HG03521 (cell line): ENCODE measurements around the gene SUV39H1.
"Not testable (repeated sequence)": the region's sequence is repeated elsewhere in the genome, so short reads cannot be mapped to it uniquely, and the experiment has no call there.

Experiments
- ATAC-seq: cut with Tn5 transposase; IDR thresholded peaks from one replicate; pipeline ENCODE4 v1.9.1; 2021; ENCODE audit warnings: mild to moderate bottlenecking, moderate library complexity; ENCODE audit not compliant: unreplicated experiment

SUV39H1 gene, protein sequence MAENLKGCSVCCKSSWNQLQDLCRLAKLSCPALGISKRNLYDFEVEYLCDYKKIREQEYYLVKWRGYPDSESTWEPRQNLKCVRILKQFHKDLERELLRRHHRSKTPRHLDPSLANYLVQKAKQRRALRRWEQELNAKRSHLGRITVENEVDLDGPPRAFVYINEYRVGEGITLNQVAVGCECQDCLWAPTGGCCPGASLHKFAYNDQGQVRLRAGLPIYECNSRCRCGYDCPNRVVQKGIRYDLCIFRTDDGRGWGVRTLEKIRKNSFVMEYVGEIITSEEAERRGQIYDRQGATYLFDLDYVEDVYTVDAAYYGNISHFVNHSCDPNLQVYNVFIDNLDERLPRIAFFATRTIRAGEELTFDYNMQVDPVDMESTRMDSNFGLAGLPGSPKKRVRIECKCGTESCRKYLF

DNA sequence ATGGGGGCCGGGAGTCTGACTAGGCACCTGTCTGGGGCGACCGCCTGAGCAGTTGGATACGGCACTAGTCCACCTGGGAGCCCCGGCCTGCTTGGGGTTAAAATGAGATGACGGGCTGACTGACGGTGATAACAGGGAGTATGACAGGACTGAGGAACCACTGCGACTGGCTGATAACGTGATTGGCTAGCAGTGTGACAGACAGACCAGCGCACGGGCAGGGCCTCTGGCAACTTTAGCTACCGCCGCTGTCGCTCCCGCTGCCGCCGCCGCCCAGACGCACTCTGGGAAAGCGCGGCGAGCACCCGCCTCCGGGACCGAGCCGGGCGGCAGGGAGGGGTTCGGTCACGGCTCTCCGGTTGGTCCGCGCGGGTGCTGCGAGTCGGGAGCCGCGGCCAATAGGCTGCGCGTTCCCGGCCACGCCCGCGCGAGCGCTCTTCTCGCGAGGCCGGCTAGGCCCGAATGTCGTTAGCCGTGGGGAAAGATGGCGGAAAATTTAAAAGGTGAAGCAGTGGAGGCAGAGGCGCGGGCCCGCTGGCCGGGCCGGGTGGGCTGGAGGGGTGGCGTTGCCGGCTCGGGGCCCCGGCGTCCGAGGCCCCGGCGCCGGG is at the start of gene SUV39H1:
TSS of gene SUV39H1 (plus strand) at position 434 of the 608 bp plus-strand sequence. CDS start at position 485, 51 bp downstream.
- ATAC-seq = peak; percentile 94

DNA sequence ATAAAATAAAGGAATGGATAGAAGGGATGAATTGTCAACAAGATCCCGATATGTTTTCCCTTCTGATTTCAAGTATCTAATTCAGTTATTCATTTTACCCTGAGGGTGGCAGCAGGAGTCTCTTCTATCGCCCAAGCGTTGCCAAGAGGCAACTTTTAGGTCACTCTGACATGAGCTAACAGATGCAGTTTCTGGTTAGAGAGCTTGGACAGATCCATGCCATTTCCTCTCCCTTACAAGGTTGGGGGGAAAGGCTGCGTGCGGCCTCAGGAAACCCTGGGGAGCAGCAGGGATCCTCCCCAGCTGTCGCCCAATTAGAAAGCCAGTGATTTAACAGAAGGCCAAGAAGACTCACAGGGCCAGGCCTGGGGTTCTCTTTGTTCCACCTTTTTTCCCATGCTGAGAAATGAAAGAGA is 48.2 kb upstream of the SUV39H1 start:
- no peak for ATAC-seq

DNA sequence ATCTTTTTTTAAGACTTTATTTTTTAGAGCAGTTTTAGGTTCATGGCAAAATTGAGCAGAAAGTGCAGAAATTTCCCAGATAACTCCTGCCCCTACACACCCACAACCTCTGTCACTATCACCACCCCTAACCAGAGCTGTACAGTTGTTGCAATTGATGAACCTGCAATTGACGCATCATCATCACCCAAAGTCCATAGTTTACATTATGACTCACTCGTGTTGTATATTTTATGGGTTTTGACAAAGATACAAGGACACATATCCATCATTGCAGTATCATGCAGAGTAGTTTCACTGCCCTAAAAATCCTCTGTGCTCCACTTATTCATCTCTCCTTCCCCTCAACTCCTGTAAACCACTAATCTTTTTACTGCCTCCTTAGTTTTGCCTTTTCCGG is 47.4 kb upstream of the SUV39H1 start:
- ATAC-seq = no peak

DNA sequence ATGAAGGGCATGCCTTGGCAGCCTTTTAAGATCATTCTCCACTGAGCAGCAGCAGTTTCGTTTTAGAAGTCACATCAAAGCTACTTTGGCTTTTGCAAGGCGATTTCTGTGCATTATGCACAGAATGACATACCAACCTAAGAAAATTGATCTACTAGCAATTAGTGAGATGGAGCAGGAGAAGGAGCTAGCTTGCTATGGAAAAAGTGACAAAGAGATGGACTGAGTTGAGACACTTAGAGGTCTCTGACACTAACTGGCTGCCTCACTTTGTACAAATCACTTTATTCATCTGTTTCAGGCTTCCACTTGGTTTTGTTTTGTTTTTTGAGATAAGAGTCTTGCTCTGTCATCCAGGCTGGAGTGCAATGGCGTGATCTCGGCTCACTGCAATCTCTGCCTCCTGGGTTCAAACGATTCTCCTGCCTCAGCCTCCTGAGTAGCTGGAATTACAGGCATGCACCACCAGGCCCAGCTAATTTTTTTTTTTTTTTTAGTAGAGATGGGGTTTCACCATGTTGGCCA is 44.4 kb upstream of the SUV39H1 start:
- ATAC-seq = not testable (repeated sequence)

DNA sequence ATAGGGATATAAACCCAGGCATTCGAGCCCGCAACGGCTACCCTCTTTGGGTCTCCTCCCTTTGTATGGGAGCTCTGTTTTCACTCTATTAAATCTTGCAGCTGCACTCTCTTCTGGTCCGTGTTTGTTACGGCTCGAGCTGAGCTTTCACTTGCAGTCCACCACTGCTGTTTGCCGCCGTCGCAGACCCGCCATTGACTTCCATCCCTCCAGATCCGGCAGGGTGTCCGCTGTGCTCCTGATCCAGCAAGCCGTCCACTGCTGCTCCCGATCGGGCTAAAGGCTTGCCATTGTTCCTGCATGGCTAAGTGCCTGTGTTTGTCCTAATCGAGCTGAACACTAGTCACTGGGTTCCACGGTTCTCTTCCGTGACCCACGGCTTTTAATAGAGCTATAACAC is 41.8 kb upstream of the SUV39H1 start:
- not testable (repeated sequence) for ATAC-seq

DNA sequence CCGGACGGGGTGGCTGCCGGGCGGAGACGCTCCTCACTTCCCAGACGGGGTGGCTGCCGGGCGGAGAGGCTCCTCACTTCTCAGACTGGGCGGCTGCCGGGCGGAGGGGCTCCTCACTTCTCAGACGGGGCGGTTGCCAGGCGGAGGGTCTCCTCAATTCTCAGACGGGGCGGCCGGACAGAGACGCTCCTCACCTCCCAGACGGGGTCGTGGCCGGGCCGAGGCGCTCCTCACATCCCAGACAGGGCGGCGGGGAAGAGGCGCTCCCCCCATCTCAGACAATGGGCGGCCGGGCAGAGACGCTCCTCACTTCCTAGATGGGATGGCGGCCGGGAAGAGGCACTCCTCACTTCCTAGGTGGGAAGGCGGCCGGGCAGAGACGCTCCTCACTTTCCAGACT is 36.8 kb upstream of the SUV39H1 start:
- ATAC-seq = not testable (repeated sequence)

DNA sequence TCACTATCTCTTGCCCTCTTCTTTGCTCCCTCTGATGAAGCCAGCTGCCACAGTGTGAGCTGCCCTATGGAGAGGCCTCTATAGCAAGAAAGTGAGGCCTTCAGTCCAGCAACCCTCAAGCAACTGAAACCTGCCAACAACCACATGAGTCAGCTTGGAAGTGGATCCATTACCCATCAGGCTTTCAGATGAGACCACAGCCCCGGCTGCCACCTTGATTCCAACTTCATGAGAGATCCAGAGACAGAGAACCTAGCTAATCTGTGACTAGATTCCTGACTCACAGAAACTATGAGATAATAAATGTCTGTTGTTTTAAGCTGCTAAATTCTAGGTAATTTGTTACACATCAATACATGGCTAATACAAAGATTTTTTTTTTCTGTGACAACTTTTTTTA is 33.3 kb upstream of the SUV39H1 start:
- no peak for ATAC-seq

DNA sequence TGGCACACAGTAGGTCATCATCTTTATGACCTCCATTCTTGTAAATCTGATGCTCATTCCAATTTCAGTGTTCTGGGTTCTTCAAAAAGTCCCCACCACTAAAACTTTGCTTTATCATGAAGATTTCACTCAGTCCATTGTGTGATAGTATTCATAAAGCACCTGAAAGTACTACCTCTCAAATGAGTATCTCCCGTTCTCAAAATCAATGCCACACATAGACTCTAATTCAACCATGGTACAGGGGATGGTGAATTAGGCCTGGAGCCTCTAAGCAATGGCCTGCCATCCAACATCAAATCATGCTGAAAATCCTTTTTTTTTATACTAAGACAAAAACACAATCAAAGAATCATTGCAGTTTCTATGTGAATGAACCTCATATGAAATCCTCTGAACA is 32.4 kb upstream of the SUV39H1 start:
- ATAC-seq = no peak

DNA sequence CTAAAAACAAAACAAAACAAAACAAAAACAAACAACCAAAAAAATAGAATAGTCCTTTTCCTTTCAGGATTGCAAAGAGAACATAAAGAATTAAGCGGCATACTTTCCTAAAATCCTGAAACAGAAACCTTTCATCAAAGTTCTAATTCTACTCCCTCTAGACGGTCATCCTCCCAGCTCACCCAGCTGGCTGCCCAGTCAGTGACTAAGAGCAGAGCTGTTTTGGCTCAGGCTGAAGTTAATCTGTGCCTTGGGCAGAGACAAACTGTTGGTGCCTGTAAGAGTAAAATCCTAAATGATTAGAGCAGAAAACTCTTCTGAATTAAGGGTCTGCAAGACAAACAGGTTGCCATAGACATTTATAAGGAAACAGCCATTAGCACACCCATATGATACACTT is 30.5 kb upstream of the SUV39H1 start:
- no peak for ATAC-seq

DNA sequence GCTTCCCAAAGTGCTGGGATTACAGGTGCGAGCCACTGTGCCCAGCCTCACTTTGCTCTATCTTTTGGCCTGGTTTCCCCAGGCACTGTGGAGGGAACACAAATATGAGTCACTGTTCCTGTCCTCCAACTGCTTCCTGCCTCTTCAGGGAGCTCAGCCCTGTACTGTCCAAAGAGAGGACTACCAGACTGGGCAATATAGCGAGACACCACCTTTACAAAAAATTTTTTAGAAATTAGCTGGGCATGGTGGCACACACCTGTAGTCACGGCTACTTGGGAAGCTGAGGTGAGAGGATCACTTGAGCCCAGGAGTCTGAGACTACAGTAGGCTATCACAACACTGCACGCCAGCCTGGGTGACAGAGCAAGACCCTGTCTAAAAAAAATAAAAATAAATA is 29.9 kb upstream of the SUV39H1 start:
- ATAC-seq = no peak

DNA sequence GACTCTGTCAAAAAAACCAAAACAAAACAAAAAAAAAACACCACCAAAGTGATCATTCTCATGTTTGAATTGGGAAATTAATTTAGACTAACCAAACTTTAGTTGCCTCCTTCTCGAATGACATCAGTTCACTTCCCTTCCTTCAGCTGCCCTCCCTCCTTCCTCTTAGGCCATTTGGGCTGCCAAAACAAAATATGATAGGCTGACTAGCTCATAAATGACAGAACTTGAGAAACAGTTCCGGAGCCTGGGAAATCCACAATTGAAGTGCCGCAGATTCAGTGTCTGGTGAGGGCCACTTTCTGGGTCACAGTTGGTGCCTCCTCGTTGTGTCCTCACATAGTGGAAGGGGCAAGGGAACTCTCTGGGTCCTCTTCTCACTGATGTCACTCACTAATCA is 29.0 kb upstream of the SUV39H1 start:
- no peak for ATAC-seq

DNA sequence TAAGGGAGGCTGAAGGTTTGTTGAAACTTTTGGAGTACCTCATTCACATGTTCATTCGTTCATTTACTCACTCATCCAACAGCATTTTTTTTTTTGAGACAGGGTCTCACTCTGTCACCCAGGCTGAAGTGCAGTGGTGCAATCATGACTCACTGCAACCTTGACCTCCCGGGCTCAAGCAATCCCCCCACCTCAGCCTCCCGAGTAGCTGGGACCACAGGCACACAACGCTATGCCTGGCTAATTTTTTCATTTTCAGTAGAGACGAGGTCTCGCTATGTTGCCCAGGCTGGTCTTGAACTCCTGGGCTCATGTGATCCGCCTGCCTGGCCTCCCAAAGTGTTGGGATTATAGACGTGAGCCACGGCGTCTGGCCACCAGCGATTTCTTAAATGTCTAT is 28.3 kb upstream of the SUV39H1 start:
- ATAC-seq = not testable (repeated sequence)

DNA sequence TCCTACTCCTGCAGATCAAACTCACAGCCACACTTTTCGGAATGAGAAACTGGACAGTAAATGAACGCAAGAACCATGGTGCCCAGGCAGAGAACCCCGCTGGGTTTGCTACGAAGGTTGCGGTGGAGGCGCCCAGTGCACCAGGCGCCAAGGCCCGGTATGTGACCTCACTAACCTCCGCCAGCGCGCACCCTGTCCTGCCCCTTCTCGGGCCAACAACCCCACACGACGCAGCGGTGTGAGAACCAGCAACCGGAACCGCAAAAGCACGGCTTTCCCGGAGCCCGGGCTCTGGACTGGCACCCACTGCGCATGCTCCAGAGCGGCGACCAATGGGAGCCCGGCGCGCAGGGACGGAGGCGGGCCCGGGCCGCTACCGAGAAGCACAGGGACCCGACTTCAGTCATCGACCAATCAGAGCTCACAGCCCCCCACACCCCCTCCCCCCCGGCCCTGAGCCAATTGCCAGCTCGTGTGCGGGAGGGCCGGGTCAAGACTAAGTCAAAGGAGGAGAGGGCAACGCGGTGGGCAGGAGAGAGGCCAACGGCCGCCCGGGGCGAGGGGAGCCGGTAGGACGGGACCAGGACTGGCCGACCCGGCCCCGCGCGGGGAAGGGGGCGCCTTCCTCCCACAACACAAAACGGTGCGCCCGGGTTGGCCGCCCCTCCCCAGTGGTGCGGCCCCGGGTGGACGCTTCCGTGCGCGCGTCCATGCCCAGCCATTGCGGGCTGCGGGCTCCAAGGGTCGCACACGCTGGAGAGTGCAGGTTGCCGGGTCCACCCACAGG is 20.2 kb upstream of the SUV39H1 start:
- peak; percentile 91 for ATAC-seq

DNA sequence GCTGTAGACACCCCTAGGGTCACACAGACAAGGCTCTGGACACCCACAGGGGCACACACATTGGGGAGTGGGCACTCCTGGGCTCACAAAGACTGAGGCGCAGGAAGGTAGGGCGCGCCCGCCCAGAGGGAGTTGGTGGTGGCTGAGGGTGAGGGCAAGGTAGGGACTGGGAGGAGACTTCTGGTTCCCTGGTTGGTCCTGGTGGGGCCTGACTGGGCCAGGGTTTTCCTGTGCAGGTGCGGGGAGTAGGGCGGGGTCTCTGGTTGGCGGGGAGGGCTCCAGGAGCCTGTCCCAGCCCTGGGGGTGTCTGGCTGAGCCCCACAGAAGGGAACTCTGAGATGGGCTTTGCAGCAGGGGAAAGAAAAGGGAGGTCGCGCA is 19.7 kb upstream of the SUV39H1 start:
- no peak for ATAC-seq

DNA sequence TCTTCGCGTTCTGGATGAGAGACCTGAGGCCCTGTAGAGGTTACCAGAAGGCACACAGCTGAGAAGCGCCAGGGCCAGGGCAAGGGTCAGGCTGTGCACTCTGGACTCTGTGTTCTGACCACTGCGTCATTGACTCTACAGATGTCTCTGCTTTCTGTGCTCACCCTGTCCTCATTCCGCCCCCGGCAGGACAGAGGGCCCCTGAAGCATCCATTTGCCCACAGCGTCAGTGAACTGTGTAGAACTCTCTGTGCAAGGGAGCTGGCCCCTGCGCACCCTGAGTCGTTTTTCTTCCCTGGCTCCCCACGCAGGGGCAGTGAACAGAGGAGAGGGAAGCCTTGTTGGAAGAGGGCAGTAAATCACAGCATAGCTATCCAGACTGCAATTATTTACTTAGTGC is 19.0 kb upstream of the SUV39H1 start:
- ATAC-seq = no peak

DNA sequence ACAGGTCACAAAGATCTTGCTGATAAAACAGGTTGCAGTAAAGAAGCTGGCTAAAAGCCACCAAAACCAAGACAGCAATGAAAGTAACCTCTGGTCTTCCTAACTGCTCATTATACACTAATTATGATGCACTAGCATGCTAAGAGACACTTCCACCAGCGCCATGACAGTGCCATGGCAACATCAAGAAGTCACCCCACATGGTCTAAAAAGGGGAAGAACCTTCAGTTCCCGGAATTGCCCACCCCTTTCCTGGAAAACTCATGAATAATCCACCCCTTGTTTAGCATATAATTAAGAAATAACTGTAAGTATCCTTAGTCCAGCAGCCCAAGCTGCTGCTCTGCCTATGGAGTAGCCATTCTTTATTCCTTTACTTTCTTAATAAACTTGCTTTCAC is 16.1 kb upstream of the SUV39H1 start:
- not testable (repeated sequence) for ATAC-seq

DNA sequence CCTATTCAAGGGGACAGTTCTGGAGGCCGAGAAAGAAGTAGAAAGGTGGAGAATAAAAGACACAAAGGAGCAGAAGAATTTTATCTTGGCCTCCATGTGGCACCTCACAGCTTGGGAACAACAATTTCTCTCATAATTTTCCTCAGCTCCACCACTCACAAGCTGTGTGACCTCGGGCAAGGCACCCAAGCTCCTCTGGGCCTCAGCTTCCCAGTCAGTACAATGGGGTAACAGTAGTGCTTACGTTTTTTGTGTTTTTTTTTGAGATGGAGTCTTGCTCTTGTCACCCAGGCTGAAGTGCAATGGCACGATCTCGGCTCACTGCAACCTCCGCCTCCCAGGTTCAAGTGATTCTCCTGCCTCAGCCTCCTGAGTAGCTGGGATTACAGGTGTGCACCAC is 15.6 kb upstream of the SUV39H1 start:
- ATAC-seq = not testable (repeated sequence)

DNA sequence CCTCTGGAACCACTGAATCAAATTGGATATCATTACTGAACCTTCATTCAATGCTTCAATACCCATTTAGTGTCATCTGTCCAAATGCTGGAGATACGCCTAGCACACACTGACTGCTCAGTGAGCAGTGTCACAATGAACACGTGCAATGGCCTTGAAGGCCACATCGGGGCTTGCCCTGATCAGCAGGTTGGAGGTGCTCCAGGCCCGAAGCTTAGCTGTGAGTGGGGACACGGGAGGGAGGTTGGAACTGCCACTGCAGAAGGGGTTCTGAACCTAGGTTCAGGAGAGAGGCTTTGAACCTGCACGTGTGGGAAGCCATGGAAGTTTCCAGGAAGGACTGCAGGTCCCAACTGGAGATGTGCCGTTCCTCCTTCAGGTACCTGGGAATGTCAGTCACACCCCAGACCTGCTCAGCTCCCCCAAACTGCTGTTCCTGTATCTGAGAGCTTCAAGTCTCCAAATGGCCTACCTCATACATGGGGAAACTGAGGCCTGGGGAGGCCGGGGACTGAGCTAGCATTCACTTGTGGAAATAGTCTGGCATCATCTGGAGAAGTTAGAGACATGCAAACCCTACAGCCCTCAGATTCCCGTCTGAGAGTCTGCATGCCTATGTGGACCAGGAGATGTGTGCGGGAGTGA is 14.9 kb upstream of the SUV39H1 start:
- ATAC-seq = no peak

DNA sequence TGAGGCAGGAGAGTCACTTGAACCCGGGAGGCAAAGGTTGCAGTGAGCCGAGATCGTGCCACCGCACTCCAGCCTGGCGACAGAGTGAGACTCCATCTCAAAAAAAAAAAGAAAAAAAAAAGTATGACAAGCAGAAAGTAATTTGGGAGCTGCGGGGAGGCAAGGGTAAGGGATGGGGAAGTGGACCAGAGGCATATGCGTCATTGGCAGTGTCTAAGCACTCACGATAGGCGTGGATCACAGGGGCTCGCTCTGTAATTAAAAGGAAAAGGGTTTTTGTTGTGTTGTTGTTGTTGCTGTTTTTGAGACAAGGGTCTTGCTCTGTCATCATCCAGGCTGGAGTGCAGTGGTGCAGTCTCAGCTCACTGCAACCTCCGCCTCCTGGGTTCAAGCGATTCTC is 13.7 kb upstream of the SUV39H1 start:
- ATAC-seq = not testable (repeated sequence)

DNA sequence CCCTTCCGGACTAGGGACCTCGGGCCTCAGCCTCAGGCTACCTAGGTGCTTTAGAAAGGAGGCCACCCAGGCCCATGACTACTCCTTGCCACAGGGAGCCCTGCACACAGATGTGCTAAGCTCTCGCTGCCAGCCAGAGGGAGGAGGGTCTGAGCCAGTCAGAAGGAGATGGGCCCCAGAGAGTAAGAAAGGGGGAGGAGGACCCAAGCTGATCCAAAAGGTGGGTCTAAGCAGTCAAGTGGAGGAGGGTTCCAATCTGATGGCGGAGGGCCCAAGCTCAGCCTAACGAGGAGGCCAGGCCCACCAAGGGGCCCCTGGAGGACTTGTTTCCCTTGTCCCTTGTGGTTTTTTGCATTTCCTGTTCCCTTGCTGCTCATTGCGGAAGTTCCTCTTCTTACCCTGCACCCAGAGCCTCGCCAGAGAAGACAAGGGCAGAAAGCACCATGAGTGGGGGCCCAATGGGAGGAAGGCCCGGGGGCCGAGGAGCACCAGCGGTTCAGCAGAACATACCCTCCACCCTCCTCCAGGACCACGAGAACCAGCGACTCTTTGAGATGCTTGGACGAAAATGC is 13.0 kb upstream of the SUV39H1 start, which contains the start of gene WAS:
TSS of gene WAS (plus strand) at position 389 of the 572 bp plus-strand sequence. CDS start at position 444, 55 bp downstream.
- ATAC-seq = no peak
